A549 treated with Hydrocortisone at 1 μM for 4 hours (cell line): ENCODE data around the gene ADM2. TPM values are rescaled to one million over a fixed set of nuclear protein-coding genes. Genes with fewer than 3 reads are reported as not detected.

Experiments
- total RNA-seq: library from RNA; stranded (reverse); fragments of 200-300 nt; extraction: Qiagen RNA extraction; gene quantifications from 5 replicates; pipeline ENCODE4 v1.2.3, GENCODE V29; 2022

ADM2 gene, protein sequence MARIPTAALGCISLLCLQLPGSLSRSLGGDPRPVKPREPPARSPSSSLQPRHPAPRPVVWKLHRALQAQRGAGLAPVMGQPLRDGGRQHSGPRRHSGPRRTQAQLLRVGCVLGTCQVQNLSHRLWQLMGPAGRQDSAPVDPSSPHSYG
- total RNA-seq = 0.44 to 0.91 TPM (median 0.63 TPM) in 5 replicates

DNA sequence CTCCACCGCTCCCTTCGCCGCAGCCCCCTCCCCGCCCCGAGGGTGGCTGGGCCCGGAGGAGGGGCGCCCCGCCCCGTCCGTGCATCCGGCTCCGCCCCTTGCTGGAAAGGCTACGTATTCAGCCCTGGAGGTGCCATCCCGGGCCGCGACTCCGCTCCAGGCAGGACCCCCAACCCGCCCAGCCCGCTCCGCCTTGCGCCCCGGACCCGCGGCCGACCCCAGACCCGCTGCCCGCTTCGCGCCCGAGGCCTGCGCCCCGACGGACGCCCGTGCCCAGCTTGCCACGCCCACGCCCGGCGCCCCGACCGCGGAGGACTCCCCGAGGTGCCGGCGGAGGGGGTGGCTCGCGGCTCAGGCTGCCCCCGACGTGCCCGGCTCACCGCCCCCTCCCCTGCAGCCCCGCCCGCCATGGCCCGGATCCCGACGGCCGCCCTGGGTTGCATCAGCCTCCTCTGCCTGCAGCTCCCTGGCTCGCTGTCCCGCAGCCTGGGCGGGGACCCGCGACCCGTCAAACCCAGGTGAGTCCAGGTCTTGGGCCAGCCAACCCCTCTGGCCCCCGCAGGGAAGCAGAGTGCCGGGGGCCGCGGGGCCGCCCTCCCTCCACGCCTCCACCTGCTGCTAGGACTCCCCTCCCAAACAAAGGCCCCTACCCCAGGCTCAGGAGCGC lies at the start of gene ADM2:
ADM2 (plus strand) TSS at position 104 of the 667 bp plus-strand sequence; CDS start at position 409, 305 bp downstream.

DNA sequence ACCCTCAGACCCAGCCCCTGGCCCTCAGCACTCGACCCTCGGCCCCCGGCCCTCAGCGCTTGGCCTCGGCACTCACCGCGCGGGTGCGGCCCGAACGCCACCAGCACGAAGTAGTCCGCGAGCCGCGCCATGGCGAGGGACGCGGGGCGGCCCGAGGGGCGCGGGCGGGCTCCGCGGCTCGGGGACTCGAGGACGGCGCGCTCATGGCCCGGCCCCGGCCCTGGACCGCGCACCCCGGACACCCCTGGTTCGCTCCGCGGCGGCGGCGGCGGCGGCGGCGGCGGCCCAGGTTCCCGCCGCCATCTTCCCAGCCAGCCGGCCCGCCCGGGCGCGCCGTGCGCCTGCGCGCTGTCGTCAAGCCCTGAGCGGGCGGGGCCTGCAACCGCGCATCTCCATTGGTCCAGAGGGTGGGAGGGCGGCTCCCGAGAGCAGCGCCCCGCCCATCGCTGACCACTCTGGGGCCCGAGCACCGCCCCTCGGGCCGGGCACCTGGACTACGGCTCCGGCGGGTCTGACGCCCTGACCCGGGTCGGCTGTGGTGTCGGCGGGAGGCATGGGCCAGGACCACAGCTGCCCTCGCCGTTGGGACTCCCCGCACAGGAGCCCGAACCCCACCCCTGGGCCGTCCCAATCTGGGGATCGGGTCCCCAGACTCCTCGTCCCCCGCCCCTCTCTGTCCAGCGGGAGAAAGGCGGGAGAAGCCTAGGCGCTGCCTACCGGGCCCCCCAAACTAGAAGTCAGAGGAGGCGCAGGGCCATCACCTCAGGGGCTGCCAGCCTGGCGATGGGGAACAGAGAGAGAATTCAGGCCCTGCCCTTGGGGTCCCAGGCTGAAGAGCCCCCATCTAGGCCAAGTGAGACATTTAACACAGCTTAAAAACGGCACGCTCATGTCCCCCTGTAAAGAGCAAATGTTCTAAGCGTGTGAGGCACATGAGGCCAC lies 6.4 kb upstream of the ADM2 start, which contains the start of gene SBF1:
SBF1 (minus strand) TSS at position 326 of the 942 bp plus-strand sequence; CDS start at position 131, 195 bp downstream.

DNA sequence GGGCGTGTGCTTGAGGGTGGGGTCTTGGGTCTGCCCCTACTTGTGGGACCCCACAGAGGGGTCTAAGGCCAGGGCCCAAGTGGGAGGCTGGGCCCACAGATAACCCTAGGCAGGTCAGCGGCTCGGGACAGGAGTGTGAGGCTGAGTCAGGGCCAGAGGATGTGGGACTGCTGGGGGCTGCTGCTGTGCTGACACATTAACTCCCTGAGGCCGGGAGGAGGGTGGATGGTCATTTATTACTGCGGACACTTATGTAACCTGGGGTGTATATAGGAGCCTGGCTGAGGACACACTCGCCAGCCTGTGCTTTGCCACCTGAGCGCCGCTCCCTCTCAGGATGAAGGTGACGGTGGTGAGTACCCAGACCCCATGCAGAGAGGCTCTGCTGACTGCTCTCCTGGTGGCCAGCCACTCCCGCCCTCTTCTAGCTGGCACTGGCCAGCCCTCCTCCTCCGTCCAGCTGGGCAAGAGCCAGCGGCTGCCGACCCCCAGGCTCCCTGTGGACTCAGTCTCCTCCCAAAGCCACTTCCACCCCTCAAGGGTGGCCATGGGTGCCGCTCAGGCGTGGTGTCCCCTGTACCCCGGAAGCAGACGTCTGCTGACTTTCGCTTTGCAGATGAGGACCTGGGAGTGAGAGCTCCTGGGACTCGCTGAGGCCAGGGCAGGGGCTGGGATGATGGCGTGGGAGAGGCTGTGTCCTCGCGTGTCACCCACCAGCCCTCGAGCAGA lies 5.4 kb downstream of the ADM2 start, which contains the start of gene MIOX:
MIOX (plus strand) TSS at position 299 of the 729 bp plus-strand sequence; CDS start at position 338, 39 bp downstream.

DNA sequence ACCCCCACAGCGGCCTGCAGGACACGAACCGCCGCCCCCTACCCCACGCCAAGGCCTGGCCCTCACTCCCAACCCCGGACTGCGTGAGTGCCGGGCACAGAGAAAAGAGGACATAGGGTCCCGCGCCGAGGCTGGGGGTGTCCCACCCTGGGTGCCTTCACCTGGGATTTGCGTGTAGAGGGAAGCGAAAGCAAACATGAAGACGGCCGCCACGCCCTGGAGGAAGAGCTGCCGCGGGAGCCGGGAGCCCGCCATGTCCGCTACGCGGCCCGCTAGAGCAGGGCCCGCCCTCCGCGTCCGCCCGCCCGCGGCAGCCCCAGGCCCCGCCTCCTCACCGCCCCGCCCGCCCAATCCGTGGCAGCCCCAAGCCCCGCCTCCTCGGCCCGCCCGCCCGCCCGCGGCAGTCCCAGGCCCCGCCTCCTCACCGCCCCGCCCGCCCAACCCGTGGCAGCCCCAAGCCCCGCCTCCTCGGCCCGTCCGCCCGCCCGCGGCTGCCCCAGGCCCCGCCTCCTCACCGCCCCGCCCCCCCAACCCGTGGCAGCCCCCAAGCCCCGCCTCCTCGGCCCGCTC lies 26.2 kb downstream of the ADM2 start, which contains the start of gene LMF2:
LMF2 (minus strand) TSS at position 282 of the 570 bp plus-strand sequence; CDS start at position 255, 27 bp downstream.

DNA sequence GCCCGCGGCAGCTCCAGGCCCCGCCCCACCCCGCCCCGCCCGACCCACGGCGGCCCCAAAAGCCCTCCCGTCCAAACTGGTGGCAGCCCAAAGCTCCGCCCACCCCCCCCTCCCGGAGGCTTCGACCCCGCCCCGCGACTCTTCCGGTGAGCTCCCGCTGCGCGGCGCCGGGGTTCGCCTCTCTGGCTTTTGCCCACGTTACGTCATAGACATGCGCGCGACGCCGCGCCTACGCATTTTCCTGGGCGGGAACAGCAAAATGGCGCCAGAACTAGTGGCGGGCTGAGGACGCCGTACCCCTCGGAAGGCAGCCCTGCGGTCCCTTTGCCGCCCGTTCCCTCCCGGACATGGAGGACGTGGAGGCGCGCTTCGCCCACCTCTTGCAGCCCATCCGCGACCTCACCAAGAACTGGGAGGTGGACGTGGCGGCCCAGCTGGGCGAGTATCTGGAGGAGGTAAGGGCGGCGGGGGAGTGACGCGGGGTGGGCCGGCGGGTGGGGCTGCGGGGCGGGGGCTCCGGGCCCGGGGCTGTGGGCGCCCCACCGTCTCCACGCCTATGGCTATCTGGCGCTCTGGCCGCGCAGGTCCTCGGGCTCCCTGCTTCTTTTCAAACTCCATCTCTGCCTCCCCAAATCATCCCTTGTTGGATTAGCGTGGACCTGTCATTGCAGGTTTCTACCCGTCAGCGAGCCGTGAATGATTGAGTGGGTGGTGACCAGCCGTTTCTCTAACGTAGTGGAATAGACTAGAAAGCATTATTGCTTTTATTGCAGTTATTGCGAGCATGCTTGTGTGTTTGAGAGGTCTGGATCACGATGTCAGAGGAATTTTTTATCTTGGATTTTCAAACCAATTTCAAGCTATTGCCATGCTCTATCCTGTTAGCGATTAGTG lies 26.9 kb downstream of the ADM2 start, which contains the start of gene NCAPH2:
NCAPH2 (plus strand) TSS at position 234 of the 894 bp plus-strand sequence; CDS start at position 348, 114 bp downstream.

DNA sequence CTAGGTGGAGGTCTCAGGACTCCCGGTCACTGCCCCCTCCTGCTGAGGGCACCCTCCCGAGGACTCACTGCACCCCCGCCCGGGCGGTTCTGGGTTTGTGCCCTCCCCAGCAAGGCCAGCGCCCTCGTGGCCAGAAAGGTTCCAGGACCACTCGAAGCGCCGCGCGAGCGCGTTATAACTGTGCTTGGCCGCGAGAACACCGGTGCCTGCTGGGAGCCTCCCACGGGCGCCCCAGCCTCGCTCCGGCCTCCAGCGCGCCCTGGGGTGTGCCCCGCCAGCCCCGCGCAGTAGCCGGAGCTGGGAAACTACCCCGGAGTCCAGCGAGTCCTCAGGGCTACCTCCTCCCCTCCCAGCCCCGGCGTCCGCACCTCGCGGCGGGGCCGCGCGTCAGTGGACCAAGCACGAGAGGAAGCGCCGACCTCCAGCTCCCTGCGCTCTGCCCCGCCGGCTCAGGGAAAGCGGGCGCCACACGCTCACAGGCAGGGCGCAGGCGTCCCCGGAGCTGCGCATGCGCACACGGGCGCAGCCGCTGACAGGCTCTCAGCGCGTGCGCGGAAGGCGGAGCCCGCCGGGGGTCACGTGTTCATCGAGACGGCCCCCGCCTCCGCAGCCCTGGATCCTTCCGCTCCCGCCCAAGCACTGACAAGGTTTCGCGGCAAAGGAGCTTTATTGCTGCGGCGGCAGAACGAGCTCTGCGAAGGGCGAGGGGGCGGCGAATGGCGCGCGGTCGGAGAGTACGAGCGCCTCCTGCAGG lies 43.9 kb downstream of the ADM2 start, which contains the start of gene SCO2:
SCO2 (minus strand) TSS at position 495 of the 754 bp plus-strand sequence. CDS start 1,187 bp downstream, outside the sequence.

DNA sequence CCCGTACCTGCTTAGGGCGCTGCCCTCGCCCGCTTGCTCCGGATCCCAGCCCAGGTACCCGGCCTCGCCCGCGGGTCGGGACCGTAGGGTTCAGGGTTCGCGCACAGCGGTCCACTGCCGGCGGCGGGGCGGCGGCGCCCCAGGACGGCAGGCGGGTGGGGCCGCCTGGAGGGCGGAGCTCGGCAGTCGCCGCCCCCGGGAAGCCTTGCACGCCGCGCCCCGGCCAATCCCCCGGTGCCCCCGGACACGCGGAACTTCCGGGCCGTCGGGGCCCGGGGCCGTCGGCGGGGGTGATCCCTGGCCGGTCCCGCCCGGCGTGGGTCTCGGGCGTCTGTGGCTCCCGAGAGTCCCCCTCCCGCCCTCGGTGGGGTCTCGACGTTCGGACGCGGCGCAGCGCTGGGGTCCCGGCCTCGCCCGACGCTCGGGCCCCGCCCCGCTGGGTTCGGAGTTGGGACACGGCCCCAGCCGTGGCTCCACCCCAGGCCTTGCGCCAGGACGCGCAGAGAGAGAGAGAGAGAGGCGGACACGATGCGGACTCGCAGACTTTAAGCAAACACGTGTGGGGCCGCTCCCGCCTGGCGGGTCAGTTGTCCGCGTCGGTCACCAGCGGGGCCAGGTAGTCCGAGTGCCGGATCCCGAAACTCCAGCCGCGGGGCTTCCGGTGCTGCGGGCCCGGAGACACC lies 48.7 kb downstream of the ADM2 start, which contains the start of gene TYMP:
TYMP (minus strand) TSS at position 116 of the 683 bp plus-strand sequence. CDS start 303 bp downstream, outside the sequence.

Other genes with a start within 250 kb of the ADM2 start
- gene TUBGCP6, start 236.5 kb upstream of the ADM2 start, total RNA-seq = 8.3 to 10.8 TPM (median 9.3 TPM) in 5 replicates
- 8.5 to 11.5 TPM (median 11.1 TPM) in 5 replicates for gene HDAC10, start 230.3 kb upstream of the ADM2 start, total RNA-seq
- gene MAPK12, start 219.9 kb upstream of the ADM2 start, total RNA-seq = 21.1 to 25.9 TPM (median 24.1 TPM) in 5 replicates
- gene MAPK11, start 211.2 kb upstream of the ADM2 start, total RNA-seq = 5.9 to 7.3 TPM (median 6.9 TPM) in 5 replicates
- gene PLXNB2, start 173.9 kb upstream of the ADM2 start, total RNA-seq = 101 to 122 TPM (median 108 TPM) in 5 replicates
- 2.0 to 3.7 TPM (median 2.8 TPM) in 5 replicates for gene DENND6B, start 154.5 kb upstream of the ADM2 start, total RNA-seq
- 9.1 to 13.3 TPM (median 12.5 TPM) in 5 replicates for gene PPP6R2, start 138.2 kb upstream of the ADM2 start, total RNA-seq
- 20.3 to 24.9 TPM (median 22.4 TPM) in 5 replicates for gene SBF1, start 6.5 kb upstream of the ADM2 start, total RNA-seq
- gene MIOX, start 5.3 kb downstream of the ADM2 start, total RNA-seq = not detected in 5 replicates
- gene LMF2, start 26.2 kb downstream of the ADM2 start, total RNA-seq = 35.7 to 48.9 TPM (median 47.1 TPM) in 5 replicates
- 34.9 to 42.3 TPM (median 38.0 TPM) in 5 replicates for gene NCAPH2, start 26.7 kb downstream of the ADM2 start, total RNA-seq
- gene SCO2, start 44.1 kb downstream of the ADM2 start, total RNA-seq = 2.2 to 6.4 TPM (median 5.4 TPM) in 5 replicates
- 12.1 to 17.2 TPM (median 16.4 TPM) in 5 replicates for gene TYMP, start 48.5 kb downstream of the ADM2 start, total RNA-seq
- gene KLHDC7B, start 64.4 kb downstream of the ADM2 start, total RNA-seq = 0.02 to 0.05 TPM (median 0.02 TPM) in 3 of 5 replicates, not detected in the others
- 0.25 to 0.52 TPM (median 0.48 TPM) in 3 of 5 replicates, not detected in the others for gene SYCE3, start 81.4 kb downstream of the ADM2 start, total RNA-seq
- 10.8 to 14.4 TPM (median 12.8 TPM) in 5 replicates for gene CPT1B, start 96.9 kb downstream of the ADM2 start, total RNA-seq
- 14.9 to 20.5 TPM (median 18.3 TPM) in 5 replicates for gene CHKB, start 101.3 kb downstream of the ADM2 start, total RNA-seq
- 2.8 to 4.1 TPM (median 3.6 TPM) in 5 replicates for gene MAPK8IP2, start 119.2 kb downstream of the ADM2 start, total RNA-seq
- gene ARSA, start 146.6 kb downstream of the ADM2 start, total RNA-seq = 20.0 to 25.1 TPM (median 22.4 TPM) in 5 replicates
- gene SHANK3, start 191.3 kb downstream of the ADM2 start, total RNA-seq = 3.3 to 5.2 TPM (median 4.1 TPM) in 5 replicates